HL-60 (cell line): ENCODE results near the gene ADAM17.

Experiments
- DNase-seq, 2 experiments: peaks; one replicate each; pipeline ENCODE4 v3.0.0-alpha.2; 2010 to 2020; ENCODE audit warnings: low read depth in 1 of 2, low spot score in 1 of 2
- H3K27ac ChIP-seq: fragments of 250-450 bp; sonication (Bioruptor Pico); replicated peaks from 2 replicates; pipeline ENCODE4 v1.5.1; 2020; ENCODE audit warnings: mild to moderate bottlenecking, moderate library complexity
- H3K27me3 ChIP-seq: fragments of 250-450 bp; sonication (Bioruptor Pico); 2 replicates; pipeline ENCODE4 v1.5.1; 2021; ENCODE audit warnings: mild to moderate bottlenecking, moderate library complexity; ENCODE audit not compliant: insufficient read depth, poor library complexity, severe bottlenecking
- H3K4me3 ChIP-seq: replicated peaks from 2 replicates; pipeline ENCODE4 v1.5.1; 2011; ENCODE audit warnings: mild to moderate bottlenecking, control low read depth, low read length; ENCODE audit not compliant: insufficient read depth
- GABPA ChIP-seq: IDR thresholded peaks from 2 replicates; pipeline ENCODE4 v1.6.1; 2012; ENCODE audit warnings: low read depth
- POLR2AphosphoS5 ChIP-seq: IDR thresholded peaks from 2 replicates; pipeline ENCODE4 v1.6.1; 2012; ENCODE audit warnings: low read depth
- SPI1 ChIP-seq: IDR thresholded peaks from 2 replicates; pipeline ENCODE4 v1.6.1; 2012; ENCODE audit warnings: low read depth, mild to moderate bottlenecking, borderline replicate concordance
- TF ChIP-seq, protein P1 (sequence below): IDR thresholded peaks from 2 replicates; pipeline ENCODE4 v1.6.1; 2012; ENCODE audit warnings: low read depth; ENCODE audit not compliant: insufficient replicate concordance
- TF ChIP-seq, protein P2 (sequence below): IDR thresholded peaks from one replicate; pipeline ENCODE4 v1.5.1; 2011; ENCODE audit warnings: low read length, control low read depth, inconsistent platforms; ENCODE audit not compliant: insufficient read depth

The ADAM17 gene

DNA sequence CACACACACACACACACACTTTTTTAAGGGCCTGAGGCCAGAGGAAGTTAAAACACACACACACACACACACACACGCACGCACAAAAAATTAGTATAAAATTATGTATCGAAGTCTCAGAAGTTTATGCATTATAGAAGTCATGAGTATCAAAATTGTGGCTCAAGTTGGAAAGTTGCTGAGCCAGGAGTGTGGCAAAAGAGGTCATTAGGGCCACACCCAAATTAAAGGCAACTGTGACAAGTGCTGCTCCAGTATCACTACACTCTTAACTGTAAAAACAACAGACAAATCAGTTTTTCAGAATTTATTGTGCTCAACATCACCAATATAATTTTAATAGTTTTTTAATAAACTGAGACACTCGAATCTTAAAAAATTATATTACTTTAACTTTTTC, 38.3 kb upstream of the ADAM17 start:
- no peak overlapping the region for H3K27ac ChIP-seq
- DNase-seq, result no peak
- H3K4me3 ChIP-seq, result no peak overlapping the region
- H3K27me3 ChIP-seq, result no peaks in the 10 kb centered on the region
- TF ChIP-seq GABPA (no peak), SPI1 (no peak), POLR2AphosphoS5 (no peak)
- TF ChIP-seq, protein P1, sequence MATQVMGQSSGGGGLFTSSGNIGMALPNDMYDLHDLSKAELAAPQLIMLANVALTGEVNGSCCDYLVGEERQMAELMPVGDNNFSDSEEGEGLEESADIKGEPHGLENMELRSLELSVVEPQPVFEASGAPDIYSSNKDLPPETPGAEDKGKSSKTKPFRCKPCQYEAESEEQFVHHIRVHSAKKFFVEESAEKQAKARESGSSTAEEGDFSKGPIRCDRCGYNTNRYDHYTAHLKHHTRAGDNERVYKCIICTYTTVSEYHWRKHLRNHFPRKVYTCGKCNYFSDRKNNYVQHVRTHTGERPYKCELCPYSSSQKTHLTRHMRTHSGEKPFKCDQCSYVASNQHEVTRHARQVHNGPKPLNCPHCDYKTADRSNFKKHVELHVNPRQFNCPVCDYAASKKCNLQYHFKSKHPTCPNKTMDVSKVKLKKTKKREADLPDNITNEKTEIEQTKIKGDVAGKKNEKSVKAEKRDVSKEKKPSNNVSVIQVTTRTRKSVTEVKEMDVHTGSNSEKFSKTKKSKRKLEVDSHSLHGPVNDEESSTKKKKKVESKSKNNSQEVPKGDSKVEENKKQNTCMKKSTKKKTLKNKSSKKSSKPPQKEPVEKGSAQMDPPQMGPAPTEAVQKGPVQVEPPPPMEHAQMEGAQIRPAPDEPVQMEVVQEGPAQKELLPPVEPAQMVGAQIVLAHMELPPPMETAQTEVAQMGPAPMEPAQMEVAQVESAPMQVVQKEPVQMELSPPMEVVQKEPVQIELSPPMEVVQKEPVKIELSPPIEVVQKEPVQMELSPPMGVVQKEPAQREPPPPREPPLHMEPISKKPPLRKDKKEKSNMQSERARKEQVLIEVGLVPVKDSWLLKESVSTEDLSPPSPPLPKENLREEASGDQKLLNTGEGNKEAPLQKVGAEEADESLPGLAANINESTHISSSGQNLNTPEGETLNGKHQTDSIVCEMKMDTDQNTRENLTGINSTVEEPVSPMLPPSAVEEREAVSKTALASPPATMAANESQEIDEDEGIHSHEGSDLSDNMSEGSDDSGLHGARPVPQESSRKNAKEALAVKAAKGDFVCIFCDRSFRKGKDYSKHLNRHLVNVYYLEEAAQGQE, result no peak
- TF ChIP-seq, protein P2, sequence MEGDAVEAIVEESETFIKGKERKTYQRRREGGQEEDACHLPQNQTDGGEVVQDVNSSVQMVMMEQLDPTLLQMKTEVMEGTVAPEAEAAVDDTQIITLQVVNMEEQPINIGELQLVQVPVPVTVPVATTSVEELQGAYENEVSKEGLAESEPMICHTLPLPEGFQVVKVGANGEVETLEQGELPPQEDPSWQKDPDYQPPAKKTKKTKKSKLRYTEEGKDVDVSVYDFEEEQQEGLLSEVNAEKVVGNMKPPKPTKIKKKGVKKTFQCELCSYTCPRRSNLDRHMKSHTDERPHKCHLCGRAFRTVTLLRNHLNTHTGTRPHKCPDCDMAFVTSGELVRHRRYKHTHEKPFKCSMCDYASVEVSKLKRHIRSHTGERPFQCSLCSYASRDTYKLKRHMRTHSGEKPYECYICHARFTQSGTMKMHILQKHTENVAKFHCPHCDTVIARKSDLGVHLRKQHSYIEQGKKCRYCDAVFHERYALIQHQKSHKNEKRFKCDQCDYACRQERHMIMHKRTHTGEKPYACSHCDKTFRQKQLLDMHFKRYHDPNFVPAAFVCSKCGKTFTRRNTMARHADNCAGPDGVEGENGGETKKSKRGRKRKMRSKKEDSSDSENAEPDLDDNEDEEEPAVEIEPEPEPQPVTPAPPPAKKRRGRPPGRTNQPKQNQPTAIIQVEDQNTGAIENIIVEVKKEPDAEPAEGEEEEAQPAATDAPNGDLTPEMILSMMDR, result no peak

DNA sequence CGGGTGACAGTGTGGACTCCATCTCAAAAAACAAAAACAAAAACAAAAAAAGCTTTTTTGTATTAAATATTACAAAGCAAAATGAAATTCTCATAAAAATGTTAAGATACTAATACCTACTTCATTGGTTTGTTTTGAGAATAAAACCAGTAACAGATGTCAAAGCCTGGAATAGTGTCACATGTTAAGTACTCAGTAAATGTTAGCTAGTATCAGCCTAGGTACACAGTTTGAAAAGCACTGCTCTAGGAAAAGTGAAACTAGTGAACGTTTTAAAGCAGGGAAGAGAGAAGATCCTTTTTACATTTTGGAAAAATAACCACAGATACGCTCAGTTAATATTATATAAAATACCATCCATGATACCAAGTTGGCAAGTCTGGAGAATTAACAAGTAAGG, 37.1 kb upstream of the ADAM17 start:
- no peak overlapping the region for H3K4me3 ChIP-seq
- no peak for TF ChIP-seq GABPA
- no peak for TF ChIP-seq POLR2AphosphoS5
- no peak for TF ChIP-seq SPI1
- TF ChIP-seq, protein P1, result no peak
- DNase-seq, result no peak
- H3K27me3 ChIP-seq, result no peaks in the 10 kb centered on the region
- no peak overlapping the region for H3K27ac ChIP-seq

DNA sequence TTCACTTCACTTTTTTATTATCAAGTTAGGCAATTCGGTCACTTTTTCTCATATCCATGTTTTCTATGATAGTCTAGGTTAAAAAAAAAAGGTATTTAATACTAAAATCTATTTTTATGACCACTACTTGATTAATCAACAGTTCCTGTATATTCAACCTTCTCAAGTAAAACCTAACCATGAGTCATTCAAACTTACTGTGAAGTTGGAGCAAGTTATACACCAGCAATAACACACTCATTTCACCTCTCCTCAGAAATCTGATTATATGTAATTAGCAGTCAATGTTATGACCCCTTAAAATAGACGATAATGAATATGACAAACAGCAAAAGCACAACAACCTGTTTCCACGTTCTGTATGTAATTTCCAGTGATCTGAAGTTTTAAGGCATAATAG, 35.0 kb upstream of the ADAM17 start:
- TF ChIP-seq SPI1 (no peak), GABPA (no peak), POLR2AphosphoS5 (no peak)
- TF ChIP-seq, protein P1, result no peak
- TF ChIP-seq, protein P2, result no peak
- H3K27ac ChIP-seq, result no peak overlapping the region
- no peaks in the 10 kb centered on the region for H3K27me3 ChIP-seq
- no peak overlapping the region for H3K4me3 ChIP-seq
- no peak for DNase-seq

DNA sequence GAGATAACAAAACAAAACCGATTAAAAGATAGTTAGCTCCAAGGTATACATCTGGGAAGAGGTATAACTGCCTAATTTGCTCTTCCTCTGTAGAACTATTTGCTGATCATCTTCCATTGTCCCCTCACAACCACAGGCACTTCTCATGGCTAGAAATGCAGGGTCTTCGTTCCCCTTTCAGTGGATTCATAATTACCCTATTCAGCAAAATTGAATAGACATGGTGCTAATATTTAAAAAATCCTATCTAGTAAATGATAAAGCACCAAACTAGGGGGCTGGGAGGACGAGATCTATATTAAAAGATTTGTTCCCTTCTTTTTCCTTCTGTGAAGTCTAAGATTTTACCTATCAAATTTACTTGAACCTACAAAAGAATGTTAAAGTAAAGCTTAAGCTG, 30.8 kb upstream of the ADAM17 start:
- DNase-seq, result no peak
- no peaks in the 10 kb centered on the region for H3K27me3 ChIP-seq
- TF ChIP-seq SPI1 (no peak), GABPA (no peak), POLR2AphosphoS5 (no peak)
- TF ChIP-seq, protein P2, result no peak
- TF ChIP-seq, protein P1, result no peak
- H3K4me3 ChIP-seq, result no peak overlapping the region
- no peak overlapping the region for H3K27ac ChIP-seq
